GM10847 (cell line): ENCODE results near the gene ARHGAP22.

Experiments
- POLR2A ChIP-seq: IDR thresholded peaks from 2 replicates; pipeline ENCODE4 v1.6.1; 2011; ENCODE audit not compliant: insufficient read length; ENCODE audit errors: extremely low read depth

ARHGAP22 gene

DNA sequence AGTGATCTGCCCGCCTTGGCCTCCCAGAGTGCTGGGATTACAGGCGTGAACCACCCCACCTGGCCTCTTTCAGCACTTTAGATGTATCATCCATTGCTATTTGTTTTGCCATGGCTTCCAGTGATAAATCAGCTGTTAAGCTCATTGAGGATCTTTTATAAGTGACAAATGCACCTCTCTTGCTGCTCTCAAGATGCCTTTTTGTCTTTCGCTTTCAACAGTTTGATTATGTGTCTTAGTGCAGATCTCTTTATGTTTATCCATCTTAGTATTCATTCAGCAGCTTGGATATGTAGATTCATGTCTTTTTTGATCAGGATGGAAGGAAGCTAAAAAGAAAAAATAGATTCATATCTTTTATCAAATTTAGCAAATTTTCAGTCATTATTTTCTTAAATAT is 192.8 kb downstream of the ARHGAP22 start:
- TF ChIP-seq POLR2A = no peak

GRCh38 chr10:48411510-48411909 is 193.4 kb downstream of the ARHGAP22 start:
- no peak for TF ChIP-seq POLR2A

DNA sequence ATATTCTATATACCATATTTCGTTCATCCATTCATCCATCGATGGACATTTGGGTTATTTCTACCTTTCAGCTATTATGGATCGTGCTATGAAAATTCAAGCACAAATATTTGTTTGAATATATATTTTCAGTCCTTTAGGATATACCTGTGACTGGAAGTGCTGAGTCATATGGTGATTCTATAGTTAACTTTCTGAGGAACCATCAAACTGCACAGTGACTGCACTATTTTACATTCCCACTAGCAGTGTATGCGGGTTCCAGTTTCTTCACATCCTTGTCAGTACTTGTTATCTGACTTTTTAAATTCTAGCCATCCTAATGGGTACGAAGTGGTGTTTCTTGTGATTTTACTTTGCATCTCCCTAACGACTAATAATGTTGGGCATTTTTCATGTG is 194.4 kb downstream of the ARHGAP22 start:
- no peak for TF ChIP-seq POLR2A

GRCh38 chr10:48406658-48407057 is 198.2 kb downstream of the ARHGAP22 start:
- no peak for TF ChIP-seq POLR2A

GRCh38 chr10:48406204-48406603 is 198.7 kb downstream of the ARHGAP22 start:
- TF ChIP-seq POLR2A = no peak

- no peak for TF ChIP-seq POLR2A
These were observed 200.2 kb downstream of the ARHGAP22 start for GRCh38 chr10:48404646-48405045.

GRCh38 chr10:48400850-48401220 is 204.0 kb downstream of the ARHGAP22 start:
- no peak for TF ChIP-seq POLR2A

DNA sequence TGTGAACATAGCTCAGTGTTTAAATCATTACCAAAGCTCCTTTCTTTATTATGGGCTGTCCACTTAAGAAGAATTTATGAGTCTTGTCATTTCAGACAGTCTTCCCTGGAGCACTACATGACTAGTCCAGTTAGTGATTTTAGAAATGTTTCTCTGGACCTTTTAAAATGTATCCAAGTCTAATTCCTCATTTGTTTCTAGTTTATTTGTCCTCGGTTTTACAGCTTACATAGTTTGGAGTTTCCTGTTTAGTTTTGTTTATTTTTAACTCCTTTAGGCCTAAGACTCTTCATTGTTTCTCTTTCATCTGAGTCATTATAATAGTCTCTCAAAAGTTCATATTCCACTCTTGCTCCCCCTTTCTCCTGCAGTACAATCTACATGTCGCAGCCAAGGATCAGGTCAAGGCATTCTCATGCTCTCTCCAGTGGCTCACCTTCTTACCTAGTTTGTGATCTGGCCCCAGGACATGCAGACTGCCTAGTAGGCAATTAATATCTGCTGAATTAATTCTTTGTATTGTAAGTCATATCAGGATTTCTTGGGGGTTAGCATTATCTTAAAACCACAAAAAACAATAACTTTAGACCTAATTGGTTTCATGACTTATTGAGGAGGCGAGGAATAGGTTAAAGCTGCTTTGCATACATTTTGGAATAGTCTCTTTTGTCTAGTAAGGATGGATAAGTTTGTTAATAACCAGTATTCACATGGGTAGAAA is 204.6 kb downstream of the ARHGAP22 start:
- TF ChIP-seq POLR2A = no peak

GRCh38 chr10:48399551-48399950 is 205.3 kb downstream of the ARHGAP22 start:
- no peak for TF ChIP-seq POLR2A

- TF ChIP-seq POLR2A = no peak
These were observed 205.8 kb downstream of the ARHGAP22 start for GRCh38 chr10:48399056-48399541.

DNA sequence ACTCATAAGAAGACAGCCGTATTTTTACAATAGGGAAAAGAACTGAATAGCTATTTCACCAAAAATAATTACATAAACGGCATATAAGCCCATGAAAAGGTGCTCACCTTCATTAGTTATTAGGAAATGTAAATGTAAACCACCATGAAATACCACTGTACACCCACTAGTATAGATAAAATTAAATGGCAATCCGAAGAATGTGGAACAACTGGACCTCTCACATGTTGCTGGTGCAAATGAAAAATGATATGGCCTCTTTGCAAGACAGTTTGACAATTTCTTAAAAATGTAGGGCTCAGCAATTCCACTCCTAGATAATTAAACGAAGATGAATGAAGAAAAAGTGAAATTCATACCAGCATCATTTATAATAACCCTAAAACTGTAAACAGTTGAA is 206.6 kb downstream of the ARHGAP22 start:
- no peak for TF ChIP-seq POLR2A
